GM12891 (cell line): ENCODE data around the gene UBE4A.
"Not testable (repeated sequence)": the region's sequence is repeated elsewhere in the genome, so short reads cannot be mapped to it uniquely, and the experiment has no call there.

ENCODE experiments used
- PAX5 ChIP-seq: IDR thresholded peaks from 2 replicates; pipeline ENCODE4 v1.6.1; 2011; ENCODE audit warnings: low read length, moderate library complexity, mild to moderate bottlenecking; ENCODE audit not compliant: insufficient read depth, severe bottlenecking
- POLR2A ChIP-seq: IDR thresholded peaks from 2 replicates; pipeline ENCODE4 v1.6.1; 2011; ENCODE audit warnings: low read depth, low read length, control low read depth
- POLR2AphosphoS5 ChIP-seq: IDR thresholded peaks from 2 replicates; pipeline ENCODE4 v1.6.1; 2011; ENCODE audit warnings: low read depth, low read length, control low read depth
- POU2F2 ChIP-seq: IDR thresholded peaks from 2 replicates; pipeline ENCODE4 v1.6.1; 2011; ENCODE audit warnings: low read depth, mild to moderate bottlenecking, control low read depth, low read length, moderate library complexity
- SPI1 ChIP-seq: IDR thresholded peaks from 2 replicates; pipeline ENCODE4 v1.6.1; 2011; ENCODE audit warnings: low read depth, low read length, control low read depth
- TAF1 ChIP-seq: IDR thresholded peaks from 2 replicates; pipeline ENCODE4 v1.6.1; 2011; ENCODE audit warnings: low read depth, low read length, control low read depth

DNA sequence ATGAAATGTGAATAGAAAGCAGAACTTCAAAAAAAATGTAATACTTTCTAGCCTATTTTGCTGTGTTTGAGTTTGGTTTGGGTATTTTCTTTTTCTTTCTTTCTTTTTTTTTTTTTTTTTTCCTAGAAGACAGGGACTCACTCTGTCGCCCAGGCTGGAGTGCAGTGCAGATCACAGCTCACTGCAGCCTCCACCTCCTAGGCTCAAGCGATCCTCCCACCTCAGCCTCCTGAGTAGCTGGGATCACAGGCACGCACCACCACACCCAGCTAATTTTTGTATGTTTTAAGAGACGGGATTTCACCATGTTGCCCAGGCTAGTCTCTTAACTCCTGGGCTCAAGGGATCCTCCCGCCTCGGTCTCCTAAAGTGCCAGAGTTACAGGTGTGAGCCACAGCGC, 43.2 kb downstream of the UBE4A start:
- not testable (repeated sequence) for TF ChIP-seq POLR2AphosphoS5, POLR2A, SPI1, TAF1, PAX5, POU2F2
